ENCODE measurements around the gene POLG.

- TF ChIP-seq GATA3 (IDR thresholded peaks at IDR 0.05; ENCODE audit: low read depth, low read length) (no peak), GATA2 (IDR thresholded peaks at IDR 0.05; ENCODE audit: low read depth, low read length) (no peak)
Observed at GRCh38 chr15:89367485-89368451, 33.1 kb upstream of the POLG start.
